ENCODE measurements around the gene WDR70.
A peak's percentile ranks its signal among the peaks of the same experiment; 100 is the strongest.

Gene WDR70

DNA sequence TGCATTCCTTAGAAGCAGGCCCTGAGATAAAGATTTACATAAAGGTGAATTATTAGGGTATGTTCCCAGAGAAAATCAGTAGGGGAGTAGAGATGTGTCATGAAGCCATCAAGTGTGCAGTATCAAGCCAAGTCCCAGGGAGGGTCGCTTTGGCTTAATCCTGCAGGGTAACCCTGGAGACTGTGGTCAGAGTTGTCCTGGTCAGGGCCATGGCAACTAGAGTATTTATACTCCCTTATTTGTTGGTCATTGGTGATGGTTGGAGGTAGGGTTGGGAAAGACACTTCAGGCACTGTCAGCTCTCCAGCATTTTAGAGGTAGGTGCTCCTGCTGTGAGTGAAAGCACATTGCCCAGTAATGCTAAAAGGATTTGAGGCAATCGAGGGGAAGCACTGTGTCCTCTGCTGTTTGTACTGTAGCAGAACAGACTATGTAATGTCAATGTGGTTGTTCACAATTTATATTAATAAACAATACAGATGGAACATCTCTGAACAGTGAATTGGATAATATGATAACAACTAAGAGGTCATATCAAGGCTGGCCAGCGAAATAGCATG, 351.9 kb downstream of the WDR70 start:
- DNase-seq, result no peak

DNA sequence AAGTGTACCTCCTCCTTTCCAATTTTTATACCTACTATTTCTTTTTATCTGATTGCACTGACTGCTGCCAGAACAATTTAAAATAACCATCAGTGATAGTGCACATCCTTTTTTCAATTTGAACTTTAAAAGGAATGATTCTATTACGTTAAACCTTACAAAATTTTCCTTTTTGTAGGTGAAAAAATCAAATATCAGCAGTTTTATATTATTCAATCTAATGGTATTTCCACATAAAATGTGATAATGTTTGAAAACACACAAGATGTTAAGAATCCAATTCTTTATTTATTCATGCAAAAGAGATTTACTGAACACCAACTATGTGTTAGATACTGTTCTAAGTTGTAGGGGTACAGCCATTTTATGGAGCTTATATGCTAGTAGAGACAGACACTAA, 355.0 kb downstream of the WDR70 start:
- DNase-seq, result no peak

DNA sequence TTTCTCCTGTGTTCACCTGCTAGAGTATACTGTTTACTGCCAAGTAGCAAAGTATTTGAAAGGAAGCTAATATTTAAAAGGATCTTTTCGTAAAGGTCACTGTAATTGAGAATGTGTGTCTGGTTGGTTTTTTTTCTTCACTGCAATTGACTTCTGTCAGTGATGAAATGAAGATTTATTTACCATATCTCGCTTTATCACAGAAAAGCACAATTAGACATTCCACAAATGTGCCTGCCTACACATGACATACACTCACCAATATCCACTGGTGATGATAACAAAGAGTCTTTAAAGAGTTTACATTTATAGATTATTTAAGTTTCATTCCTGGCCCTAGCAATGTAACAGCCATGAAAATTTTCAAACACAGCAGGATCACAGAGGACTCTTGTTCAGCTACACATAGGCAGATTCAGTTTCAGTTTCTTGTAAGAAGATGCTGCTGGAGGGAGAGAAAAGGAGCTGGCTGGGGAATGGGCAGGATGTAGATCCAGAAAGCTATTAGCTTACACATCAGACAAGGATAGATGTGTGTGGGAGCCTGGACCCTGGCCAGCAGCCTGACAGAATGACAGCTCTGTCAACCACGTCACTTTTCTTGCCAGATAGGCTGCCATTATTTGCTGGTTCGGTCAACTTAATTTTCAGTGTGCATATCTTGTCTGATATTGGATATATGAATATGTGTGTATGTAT, 356.7 kb downstream of the WDR70 start:
- no peak for DNase-seq

DNA sequence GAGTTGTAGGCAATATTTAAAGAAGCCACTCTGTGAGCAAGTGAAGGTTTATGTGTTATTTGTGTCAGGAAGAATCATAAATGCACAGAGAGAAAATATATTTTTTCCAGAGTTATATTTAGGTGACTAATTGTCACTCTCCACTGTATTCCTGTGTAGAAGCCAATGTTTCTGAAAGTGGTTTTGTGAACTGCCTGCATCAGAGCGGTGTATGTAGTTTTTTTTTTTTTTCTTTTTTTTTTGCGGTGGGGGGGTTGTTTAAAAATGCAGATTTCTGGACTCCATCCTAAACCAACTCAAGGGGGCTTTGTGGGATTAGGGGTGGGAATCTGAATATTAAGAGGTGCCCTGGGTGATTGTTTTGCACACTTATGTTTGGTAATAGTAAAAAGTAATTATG, 357.3 kb downstream of the WDR70 start:
- no peak for DNase-seq

DNA sequence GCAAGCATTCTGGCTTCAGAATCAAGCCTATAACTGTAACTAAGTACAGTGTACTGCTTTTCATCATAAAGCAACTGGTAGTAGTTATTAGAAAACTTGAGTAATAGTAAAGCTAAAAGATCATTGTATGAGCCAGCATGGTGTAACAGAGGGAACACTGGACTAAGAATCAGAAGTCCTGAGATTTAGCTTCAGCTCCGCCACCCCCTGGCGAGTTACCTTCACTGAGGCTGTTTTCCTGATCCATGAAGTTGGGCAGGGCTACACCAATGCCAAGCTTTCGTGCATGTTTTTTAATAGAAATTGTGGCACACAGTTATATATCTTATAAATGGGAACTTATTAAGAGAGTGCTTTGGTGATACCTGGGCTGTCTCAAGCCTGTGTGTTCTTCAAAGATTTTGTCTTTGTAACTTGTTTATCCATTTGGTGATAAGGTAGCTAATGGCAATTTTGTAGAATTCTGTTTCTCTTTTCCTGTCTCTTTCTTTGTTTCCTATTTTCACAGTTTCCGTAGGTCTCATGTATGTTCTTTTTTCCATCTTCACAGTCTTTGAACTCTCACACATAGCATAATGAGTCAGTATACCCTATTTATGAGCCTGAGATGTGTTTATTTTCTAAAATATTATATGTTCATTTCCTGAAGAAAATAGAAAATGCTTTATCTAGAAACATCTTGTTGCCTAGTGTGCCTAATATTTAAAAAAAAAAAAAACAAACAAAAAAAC, 358.4 kb downstream of the WDR70 start:
- no peak for DNase-seq

DNA sequence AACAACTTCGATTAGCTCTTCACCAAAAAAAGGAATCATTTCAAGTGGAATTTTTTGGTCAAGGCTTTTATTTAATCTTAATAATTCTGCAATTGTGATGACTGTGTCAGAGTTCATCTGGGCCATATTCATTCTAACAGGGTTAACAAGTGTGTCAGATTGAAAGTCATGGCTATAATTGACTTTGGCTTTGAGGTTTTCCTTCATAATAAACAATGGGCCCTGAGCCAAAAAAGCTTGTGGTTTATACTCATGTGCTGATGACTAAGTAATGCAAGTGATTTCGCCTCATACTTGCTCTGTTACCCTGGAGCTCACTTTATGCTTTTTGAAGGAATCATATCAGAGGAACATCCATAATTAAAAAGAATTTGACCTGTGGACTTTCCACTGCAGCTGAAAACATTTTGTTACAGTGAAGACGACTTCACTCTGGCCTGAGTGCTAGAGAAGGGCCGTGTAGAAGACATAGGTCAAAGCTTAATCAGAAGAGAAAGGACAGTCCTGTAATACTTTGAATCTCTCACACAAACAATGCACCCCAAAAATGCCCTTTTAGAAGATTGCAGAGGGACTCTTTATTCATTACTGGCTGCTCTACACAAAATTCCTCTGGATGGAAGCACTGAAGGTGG, 359.1 kb downstream of the WDR70 start:
- peak; percentile 43 for DNase-seq

DNA sequence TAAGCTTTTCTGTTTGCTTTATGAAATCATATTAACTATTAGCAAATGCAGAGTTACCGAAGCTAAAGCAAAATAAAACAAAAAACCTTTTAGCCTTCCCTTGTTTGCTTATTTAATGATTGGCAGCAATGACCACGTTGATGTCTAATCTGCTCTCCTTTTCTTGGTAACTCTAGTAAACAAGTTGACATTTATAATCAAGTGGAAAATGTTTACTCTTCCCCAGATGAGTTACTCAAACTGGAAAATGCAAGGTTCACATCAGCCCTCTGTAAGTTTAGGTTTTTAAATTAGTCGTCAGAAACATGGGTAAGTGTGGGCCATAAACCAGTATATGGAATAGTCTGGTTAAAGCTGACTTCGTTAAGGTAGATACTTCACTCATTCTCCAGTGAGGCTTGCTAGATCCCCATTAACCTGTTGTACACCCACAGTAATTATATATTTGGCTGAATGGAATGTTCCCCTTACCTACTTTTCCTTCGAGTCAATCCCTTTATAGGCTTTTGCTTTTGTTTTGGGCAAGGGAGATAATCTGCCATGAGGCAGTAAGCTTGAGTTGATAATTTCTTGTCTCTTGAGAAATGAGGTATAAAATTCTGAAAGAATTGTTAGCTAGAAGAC, 359.9 kb downstream of the WDR70 start:
- DNase-seq, result no peak

DNA sequence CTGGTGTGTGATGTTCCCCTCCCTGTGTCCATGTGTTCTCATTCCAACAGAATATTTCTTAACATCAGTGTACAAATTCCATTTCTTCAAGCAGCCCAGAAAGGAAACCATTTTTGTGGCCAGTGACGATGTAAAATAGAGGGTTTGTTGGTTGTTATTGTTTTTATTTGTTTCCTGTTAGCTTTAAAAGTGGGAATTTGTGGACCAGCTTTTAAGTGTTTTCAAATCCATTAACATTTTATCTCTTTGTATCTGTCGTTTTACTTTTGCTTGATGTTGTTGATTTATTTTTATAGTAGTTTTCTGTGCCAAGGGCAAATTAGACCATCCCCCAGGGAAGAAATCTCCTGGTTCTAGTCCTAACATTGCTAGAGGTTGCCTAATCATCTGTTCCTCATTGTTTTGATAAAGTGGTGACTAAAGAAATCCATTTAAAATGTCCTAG, 360.7 kb downstream of the WDR70 start:
- DNase-seq, result no peak

DNA sequence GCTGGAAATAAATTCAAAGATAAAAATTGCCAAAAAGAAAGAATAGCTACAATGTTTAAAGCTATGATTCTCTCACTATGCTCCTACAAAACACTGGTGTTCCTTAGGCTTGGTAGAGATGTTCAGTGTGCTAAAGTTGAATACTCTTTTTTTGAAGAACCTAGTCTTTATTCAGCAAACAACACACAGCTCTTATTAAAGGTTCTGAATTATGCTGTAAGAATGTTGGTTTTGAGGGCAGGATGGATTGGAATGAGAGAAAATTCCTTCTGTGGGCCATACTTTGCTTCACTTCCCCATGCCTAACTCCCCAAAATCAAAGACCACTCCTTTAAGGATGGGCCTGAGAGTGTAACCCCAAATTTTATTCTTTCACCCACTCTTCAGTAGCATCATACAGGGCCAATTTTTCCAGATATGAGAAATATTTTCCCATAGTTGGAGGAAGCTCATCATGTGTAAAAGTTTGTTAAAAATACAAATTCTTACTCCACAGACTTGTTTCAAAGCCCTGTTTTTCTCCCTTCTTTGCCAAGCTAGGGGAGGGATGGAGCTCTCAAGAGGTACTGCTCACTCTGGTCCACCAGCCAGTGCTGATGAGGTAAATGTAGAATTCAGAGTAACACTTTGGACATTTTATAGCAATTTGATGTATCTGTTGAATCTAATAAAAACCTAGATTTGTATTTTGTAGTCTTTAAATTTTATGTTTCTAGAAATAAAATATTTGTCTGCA, 361.4 kb downstream of the WDR70 start:
- no peak for DNase-seq

DNA sequence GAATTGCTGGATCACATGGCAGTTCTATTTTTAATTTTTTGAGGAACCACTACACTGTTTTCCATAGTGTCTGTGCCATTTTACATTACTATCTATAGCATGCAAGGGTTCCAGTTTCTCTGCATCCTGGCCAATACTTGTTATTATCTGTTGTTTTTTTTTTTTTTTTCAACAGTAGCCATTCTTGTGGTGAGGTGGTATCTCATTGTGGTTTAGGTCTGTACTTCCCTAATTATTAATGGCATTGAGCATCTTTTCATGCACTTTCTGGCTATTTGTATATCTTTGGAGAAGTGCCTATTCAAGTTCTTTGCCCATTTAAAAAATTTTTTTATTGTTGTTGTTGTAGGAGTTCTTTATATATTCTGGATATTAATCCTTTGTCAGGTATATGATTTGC, 363.0 kb downstream of the WDR70 start:
- no peak for DNase-seq

DNA sequence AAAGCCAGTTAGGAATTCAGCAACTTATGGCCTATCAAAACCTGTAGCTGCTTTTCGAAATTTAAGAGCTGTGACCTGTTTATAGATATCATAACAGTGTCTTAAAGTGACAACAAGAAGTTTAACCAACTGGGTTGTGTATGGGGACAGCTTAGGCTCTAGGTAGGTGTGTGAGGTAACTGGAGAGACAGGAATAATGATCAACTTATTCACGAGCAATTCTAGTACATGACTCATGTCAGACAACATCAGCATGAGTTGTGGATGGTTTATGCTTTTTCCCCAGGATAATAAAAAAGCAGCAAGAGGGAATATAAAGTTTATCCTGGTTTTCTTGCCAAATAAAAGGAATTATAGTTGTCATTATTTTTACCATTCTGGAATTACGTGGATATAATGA, 372.1 kb downstream of the WDR70 start:
- no peak for DNase-seq

DNA sequence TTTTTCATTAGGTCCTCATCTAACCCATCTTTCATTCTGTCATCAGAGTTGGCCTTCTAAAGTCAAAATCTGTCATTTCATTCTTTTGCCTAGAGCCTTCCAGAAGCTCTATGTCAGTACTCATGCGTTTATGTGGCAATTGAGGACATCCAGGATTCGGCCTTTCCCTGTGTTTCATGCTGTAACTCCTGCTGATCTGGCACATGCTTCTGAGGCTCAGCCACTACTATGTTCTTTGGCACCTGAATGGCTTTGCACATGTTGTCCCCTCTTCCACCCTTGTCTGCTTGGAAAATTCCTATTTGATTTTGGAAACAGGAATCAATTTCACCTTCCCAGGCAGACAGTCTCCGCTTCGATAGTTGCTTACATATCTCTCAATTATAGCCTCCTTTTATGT, 375.9 kb downstream of the WDR70 start:
- DNase-seq, result no peak

DNA sequence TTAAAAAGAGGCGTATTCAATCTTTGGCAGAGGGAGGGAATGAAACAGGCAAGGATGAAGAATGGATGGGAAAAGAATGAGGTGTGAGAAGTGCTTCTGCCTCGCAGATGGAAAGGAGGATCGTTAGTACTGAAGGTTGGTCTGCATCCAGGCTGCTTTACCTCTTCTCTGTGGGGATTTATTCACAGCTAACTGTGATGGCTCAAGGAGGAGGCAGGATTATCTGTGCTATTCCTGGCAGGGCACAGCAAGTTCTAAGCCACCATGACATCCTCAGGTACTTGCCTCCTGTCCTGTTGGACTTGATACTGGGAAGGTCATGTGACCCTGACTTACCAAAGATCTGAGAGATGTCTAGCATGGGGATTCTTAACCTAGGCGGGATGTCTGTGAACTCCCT, 376.5 kb downstream of the WDR70 start:
- DNase-seq, result no peak

DNA sequence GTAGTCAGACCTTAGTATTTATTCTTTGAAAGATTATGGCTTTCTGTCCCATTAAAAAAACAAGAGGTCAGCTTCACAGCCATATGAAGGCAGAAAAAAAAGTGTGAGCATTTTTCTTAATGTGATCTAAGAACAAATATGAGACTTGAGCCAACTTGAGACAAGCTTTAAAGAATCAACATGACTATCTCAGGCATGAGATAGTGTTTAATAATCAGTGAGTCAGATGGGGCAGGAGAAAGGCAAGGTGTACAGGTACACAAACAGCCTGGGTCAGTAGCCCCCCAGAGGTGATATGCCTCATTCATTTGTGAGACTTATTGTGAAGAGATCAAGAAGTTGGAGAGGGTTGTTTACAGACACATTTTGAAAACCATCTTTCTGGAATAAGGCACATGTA, 377.1 kb downstream of the WDR70 start:
- no peak for DNase-seq

DNA sequence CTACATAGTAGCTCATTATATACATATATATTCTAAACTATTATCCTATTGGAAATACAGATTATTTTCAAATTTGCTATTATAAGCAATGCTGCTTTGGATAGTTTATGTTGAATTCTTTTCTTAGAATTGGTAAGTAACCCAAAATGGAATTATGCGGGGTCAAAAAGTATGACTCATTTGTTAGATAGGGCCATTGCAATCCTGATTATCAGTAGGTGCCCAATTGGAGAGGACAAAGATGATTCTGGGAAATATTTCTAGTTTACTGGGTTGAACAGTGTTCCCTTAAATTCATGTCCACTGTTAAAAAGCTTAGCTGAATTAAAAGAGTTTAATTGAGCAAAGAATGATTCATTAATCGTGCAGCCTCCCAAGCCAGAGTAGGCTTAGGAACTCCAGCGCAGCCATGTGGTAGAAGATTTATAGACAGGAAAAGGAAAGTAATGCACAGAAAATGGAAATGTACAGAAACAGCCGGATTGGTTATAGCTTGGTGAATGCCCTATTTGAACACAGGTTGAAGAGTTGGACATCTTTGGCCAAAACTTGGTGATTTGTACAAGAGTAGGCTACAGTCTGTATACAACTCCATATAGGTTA, 379.0 kb downstream of the WDR70 start:
- peak; percentile 19 for DNase-seq

DNA sequence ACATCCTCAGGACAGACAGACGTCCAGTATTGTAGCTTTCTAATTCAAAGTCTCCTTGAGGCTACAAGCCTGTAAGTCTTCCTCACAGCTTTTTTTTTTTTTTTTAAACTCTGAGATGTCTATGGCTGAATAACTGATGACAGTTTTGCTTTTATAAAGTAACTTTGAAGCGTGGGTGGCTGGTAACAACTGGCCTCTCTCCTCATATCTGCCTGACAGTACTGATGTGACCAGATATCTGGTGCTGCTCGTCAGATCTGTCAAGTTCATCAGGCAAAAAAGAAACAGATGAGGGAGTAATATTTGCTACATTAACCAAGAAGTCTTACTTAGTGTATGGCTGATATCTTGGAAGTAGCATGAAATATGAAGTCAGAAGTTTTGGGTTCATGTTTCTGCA, 388.1 kb downstream of the WDR70 start:
- no peak for DNase-seq

DNA sequence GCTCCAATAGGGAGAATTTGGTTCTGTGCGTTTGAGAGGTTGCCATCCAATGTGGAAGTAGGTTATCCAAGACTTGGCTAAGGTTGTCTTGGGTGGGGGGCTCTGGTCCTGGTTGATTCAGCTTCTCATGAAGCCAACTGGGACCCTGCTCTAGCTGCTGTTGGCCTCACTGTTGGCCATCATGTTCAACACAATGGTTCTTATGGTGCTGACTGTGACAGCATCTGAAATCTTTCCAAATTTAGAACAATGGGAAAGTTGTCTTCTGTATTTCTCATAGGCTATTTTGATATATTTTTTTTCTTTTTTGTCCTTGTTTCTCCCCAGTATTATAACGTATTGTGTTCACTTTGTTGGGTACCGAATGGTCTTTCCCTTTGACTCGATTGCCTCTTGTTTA, 388.8 kb downstream of the WDR70 start:
- DNase-seq, result no peak

DNA sequence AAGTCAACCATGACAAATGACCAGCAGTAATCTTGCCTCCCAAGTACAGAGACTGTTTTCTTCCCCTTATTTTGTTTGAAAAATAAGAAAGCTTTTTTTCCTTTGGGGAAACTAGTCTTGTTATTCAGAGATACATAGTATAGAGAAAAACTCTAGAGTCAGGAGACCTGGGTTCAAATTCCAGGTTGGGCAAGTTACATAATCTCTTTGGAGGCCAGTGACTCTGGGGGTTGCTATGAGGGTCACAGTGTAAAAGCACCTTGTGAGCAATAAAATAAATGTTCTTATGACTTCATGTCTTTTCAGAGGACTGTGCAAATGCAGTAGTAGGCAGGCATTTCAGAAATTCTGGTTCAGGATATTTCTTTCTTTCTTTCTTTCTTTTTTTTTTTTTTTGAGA, 389.3 kb downstream of the WDR70 start:
- DNase-seq, result no peak

DNA sequence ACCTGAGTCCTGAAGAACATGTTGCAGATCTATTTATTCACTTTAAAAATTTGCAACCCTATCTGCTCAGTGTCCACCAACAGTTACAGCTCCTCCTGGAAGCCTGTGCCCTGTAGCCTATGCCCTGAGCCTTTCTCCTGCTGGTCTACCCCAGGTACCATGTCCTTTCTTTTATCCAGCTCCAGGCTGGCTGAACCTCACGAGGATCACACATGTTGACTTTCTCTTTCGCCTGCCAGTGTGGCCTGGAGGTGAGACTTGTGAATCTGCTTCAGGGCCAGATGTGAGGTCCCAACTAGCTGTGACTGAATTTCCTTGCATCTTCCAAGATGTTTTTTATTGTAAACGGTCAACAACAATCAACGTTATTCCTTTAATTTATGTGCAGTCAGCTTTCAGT, 390.0 kb downstream of the WDR70 start:
- no peak for DNase-seq

DNA sequence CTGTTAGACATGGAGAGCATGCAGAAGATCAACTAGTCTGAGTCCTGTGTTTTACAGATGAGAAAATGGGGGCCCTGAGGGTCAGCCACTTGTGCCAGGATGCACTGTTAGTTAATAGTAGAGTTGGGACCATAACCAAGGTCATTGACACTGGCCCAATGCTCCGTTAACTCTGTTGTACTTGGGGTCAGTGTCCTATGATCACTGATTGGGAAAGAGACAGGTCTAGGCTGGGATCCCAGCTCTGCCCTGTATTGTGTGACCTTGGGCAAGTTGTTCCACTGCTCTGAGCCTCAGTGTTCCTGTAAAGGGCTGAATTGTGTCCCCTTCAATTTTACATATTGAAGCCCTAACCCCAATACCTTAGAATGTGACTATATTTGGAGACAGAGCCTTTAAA, 390.7 kb downstream of the WDR70 start:
- DNase-seq, result no peak

DNA sequence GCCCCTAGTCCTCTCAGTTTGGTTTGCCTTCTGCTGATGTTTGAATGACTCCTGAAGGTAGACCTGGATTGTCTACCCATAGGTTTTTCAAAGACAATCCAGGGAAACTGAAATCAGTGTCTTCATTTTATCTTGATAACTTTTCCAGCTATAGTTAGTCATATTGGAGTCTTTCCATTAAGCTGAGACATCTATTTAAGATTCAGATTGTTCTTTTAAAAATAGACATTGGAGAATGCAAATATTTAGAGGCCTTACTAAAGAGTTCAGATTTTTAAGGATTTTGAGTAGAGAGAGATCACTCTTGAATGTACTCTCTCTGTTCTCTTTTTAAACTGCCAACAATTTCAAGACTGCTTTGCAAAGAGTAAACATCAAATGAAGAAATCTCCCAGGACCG, 391.7 kb downstream of the WDR70 start:
- no peak for DNase-seq

DNA sequence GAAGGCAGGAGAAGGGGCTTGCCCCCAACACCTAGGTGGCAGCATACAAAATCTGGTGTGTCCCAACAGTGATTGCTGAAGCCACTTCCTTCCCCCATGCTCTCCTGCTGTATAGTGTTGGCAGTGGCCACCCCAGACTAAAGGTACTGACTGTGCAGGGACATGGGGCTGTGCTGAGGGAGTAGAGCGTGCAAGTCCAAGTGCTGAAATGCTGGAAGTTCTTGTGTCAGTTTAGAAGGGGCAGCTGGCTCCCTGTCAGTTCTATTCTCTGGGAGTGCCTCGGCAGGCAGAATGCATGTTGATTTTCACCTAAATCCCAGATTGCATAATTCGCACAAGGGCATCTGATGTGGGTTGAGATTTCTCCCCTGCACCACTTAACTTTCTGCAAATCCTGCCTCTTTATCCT, 392.1 kb downstream of the WDR70 start:
- DNase-seq, result no peak

All from DMS53 (cell line).